GM10248 (cell line): Measurements from ENCODE around the gene EPHA1.

Source experiments
- CTCF ChIA-PET: fragments of 300-600 bp; sonication (Branson Sonifier 250); formaldehyde crosslinking; extraction: SDS; loops from one replicate; lab custom pipeline; 2021; ENCODE audit warnings: antibody characterized with exemption; lab: Yijun Ruan, JAX
- POLR2A ChIA-PET: fragments of 350-650 bp; sonication (Branson Sonifier 250); formaldehyde crosslinking; extraction: SDS; loops from one replicate; lab custom pipeline; 2020; ENCODE audit warnings: antibody characterized with exemption; lab: Yijun Ruan, JAX
- DNase-seq: peaks from one replicate; pipeline ENCODE4 v3.0.0; 2012; ENCODE audit errors: extremely low spot score
- CTCF ChIP-seq: IDR thresholded peaks from 2 replicates; pipeline ENCODE4 v1.5.1; 2012; ENCODE audit warnings: mild to moderate bottlenecking, low read depth; ENCODE audit errors: extremely low read depth, missing control alignments, control extremely low read depth

The EPHA1 gene

GRCh38 chr7:143383642-143383957 lies 25.1 kb downstream of the EPHA1 start:
- ChIA-PET POLR2A (interaction anchor here (0.6 kb wide), 1 partner anchor 427 kb away, joined by 3 read pairs; no protein-coding TSS in a partner anchor), CTCF (interaction anchor here (1.4 to 2.1 kb wide), 5 partner anchors 8 to 143 kb away, joined by 4 to 8 read pairs (median 7); no protein-coding TSS in a partner anchor)
- DNase-seq = no peak
- TF ChIP-seq CTCF = no peak

GRCh38 chr7:143382791-143383641 lies 25.6 kb downstream of the EPHA1 start:
- POLR2A ChIA-PET = no interaction called here
- no peak for TF ChIP-seq CTCF
- CTCF ChIA-PET = interaction anchor here (0.9 to 2.1 kb wide), 4 partner anchors 8 to 55 kb away, joined by 3 to 8 read pairs (median 5); no protein-coding TSS in a partner anchor
- no peak for DNase-seq

- ChIA-PET CTCF (interaction anchor here (0.9 to 1.2 kb wide), 2 partner anchors 14 to 54 kb away, joined by 3 read pairs; no protein-coding TSS in a partner anchor), POLR2A (no interaction called here)
- TF ChIP-seq CTCF = no peak
- no peak for DNase-seq
These were observed 26.4 kb downstream of the EPHA1 start for GRCh38 chr7:143382126-143382790.

- POLR2A ChIA-PET = no interaction called here
- no peak for TF ChIP-seq CTCF
- no peak for DNase-seq
- CTCF ChIA-PET = interaction anchor here (1.2 kb wide), 1 partner anchor 53 kb away, joined by 3 read pairs; no protein-coding TSS in a partner anchor
These were observed 27.1 kb downstream of the EPHA1 start for GRCh38 chr7:143381427-143382125.

- TF ChIP-seq CTCF = no peak
- CTCF ChIA-PET = interaction anchor here (0.6 to 2.6 kb wide), 22 partner anchors 8 to 165 kb away, joined by 3 to 26 read pairs (median 4); no protein-coding TSS in a partner anchor
- peak; percentile 95 for DNase-seq
- POLR2A ChIA-PET = no interaction called here
These were observed 27.8 kb downstream of the EPHA1 start, which contains the start of gene ZYX for GRCh38 chr7:143380646-143381426. Gene ZYX, plus strand, starts transcription at chr7:143381345. Its CDS starts 227 bp downstream, at chr7:143381572.
